ENCODE data around the gene GALNTL6.

DNA sequence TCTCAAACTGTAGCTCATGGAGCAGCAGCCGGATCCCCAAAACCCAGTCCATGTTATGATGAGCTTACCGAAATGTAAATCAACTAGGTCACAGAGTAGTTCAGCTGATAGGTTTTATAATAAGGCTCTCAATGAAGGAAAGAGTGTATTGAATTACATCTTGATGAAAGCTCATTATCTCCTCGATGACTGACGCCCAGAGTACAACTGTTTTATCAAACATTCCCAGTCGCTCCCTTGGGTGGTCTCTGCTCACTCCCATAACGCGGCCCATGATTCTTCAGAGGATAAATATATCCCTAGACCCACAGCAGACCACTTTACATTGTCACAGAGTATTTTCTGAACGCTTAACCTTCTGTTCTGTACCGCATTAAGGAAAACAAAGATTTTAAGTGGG, 903.1 kb downstream of the GALNTL6 start:
- TF ChIP-seq, protein P1, sequence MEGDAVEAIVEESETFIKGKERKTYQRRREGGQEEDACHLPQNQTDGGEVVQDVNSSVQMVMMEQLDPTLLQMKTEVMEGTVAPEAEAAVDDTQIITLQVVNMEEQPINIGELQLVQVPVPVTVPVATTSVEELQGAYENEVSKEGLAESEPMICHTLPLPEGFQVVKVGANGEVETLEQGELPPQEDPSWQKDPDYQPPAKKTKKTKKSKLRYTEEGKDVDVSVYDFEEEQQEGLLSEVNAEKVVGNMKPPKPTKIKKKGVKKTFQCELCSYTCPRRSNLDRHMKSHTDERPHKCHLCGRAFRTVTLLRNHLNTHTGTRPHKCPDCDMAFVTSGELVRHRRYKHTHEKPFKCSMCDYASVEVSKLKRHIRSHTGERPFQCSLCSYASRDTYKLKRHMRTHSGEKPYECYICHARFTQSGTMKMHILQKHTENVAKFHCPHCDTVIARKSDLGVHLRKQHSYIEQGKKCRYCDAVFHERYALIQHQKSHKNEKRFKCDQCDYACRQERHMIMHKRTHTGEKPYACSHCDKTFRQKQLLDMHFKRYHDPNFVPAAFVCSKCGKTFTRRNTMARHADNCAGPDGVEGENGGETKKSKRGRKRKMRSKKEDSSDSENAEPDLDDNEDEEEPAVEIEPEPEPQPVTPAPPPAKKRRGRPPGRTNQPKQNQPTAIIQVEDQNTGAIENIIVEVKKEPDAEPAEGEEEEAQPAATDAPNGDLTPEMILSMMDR (conservative IDR thresholded peaks at IDR 0.05 in 1 of 2, IDR thresholded peaks at IDR 0.05 in 1 of 2; ENCODE audit: low read depth in 1 of 2, low read length in 2 of 2) = no peak
- TF ChIP-seq EZH2 (IDR thresholded peaks at IDR 0.05; ENCODE audit: low read length, missing control alignments) = no peak
